ENCODE measurements around the gene ERN1.

ERN1 gene

GRCh38 chr17:64083093-64083492 lies 46.9 kb downstream of the ERN1 start:
- no peak for DNase-seq

DNA sequence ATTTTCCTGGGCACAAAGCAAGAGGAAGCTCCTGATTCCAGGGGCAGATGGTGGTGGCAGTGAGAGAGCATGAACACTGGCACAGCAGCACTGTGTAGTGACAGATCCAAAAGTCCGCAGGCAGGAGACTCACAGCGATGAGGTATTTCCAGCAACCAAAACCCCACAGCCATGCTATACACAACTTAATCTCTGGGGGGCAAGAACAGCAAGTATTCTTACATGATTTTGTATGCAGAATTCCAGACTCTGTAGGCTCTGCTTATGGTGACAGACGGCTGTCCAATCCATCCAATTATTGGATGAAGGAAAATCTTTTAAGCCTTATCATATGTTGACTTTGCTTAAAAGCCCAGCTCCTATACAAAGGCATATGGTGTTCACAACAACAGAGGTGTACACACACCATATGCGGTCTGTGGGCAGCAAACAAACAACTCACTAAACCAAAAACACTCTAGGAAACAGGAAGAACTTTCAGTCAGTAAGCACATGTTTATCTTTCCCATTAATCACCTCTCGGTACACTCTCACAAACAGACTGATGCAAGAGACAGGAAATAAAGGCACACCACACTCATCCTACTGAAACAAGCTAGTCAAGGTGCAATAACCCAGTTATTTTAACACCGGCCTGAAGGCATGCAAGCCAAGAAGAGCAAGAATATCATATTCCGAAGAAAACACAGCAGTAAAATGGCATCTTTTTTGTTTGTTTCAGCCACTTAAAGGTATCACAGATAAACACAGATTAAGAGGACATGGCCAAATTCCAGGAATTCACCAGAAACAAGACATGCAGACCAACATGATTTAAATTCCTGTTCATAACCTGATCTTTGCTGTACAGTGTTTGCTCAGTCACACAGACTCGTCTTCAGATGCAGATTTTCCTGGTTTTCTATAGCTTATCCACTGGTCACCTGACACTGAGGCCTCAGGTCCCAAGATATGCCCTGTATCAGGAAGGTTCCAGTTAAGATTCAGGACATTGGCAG lies 47.8 kb downstream of the ERN1 start:
- DNase-seq, result peak; percentile 20 to 24

DNA sequence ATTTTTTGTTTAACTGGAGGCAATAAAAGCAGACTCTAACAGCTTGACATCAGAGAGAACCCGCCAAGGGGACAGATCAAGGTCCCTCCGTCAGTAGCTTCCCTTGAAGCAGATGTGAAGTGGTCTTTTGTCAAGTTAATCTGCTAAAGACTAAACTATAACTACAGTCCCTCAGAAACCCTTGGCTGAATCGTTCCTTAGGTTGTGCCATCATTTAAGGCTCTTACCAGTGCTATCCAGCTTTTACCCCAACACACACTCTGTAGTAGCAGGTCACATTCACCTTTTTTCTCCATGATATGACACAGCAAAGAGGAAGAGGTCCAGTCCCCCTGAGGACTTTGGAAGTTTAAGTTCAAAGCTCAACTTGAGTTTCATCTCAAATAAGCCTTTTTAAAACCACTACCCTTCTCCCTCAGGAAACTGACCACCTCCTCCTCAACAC lies 49.7 kb downstream of the ERN1 start:
- no peak for DNase-seq

GRCh38 chr17:64077379-64077778 lies 52.6 kb downstream of the ERN1 start:
- DNase-seq, result no peak

DNA sequence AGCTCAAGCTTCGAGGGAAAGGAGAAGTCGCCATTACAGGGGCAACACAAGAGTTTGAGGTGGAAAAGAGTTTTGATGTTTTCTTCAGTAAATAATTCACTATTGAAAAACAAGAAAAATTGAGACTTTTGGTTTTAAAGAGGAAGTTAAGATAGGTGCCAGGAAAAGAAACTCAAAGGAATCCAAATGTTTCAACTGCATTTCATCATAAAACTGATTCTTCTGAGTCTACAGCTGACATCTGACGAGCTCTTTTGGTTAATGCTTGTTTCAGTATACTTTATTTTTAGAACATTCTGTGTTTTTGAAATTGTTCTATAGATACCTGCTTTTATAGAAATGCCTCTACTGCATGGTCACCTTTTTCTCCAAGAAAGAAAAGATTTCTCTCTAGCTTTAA lies 54.0 kb downstream of the ERN1 start:
- DNase-seq, result peak; percentile 31 to 57

DNA sequence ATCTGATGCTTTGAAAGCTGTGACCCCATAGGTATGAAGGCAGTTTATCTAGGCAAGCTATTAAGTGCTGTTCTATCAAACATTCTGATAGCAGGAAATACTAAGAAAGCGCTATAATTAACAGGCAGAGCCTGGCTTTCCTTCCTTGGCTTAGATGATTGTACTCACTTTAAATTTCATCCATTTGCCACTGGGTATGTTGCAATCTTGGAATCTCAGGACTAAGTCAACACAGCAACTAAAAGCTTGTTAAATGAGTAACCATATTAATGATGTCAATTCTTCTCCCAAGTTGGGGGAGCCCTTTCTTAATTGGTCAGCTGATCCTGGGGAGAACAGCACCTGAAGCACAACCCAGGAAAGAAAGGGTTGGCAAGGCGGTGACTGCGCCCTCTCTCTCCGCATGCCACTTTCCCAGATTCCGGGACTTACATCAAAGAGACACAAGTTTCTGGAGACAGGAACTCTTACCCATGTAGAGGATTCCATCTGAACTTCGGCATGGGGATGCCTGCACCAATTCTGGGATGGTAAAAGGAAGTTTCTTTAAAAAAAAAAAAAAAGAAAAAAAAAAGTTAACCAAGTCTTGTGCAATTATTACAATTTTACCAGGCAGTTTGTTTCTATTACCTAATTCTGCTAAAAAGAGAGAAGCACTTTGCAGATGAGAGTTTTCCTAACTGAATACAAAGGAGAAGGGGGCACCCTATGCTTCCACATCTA lies 55.1 kb downstream of the ERN1 start:
- peak; percentile 89 to 92 for DNase-seq

- peak; percentile 66 to 75 for DNase-seq
Observed at GRCh38 chr17:64073771-64074703, 55.9 kb downstream of the ERN1 start.

DNA sequence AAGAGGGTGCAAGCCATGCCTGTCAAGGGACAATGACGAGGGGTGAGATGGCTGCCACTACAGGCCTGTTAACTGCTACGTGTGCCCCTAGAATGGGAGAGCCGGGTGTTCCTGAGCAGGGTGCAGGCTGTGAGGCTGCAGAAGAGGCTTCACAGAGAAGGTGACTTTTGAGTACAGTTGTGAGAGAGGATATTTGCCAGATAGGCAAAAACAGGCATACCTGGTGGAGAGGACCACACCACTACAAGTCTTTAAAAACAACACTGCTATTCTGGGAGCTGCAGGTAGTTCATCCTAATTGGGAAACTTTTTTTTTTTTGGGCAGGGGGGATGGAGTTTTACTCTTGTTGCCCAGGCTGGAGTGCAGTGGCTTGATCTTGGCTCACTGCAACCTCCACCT lies 58.8 kb downstream of the ERN1 start:
- DNase-seq, result no peak

DNA sequence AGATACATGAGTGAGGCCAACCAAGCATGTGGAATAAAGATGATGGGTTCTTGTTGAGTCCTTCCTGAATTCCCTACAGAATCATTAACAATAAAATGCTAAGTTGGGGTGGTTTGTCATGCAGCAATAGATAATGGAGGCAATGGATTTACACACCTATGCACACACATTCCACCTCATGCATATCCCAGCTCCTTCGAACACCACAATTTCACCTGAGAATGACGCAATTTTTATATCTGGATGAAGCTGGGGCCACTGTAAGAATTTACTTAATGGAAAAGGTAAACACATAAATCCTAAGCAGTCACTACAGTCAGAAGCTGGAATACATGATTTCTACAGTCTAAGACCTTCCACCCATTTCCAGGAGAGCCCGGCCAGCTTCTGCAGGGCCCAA lies 59.7 kb downstream of the ERN1 start:
- DNase-seq, result no peak

DNA sequence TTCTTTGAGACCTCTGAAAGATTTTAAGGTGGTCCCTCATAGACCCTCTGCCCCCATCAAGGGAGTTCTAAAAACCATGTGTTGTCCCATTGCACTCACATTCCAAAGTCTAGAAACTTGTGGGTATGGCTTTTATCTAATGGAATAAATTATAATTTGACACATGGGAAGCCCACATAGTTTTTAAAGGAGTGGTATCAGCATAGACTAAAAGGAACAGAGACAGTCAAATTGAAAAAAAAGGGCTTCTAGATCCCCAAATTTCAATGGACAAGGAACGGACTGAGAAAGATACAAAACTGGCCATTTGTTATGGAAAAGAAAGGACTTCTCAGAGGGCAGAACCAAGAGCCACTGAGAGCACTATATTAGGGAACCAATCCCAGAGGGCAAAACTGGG lies 60.8 kb downstream of the ERN1 start:
- no peak for DNase-seq

- no peak for DNase-seq
Observed at GRCh38 chr17:64067657-64068056, 62.3 kb downstream of the ERN1 start.

GRCh38 chr17:64066716-64067115 lies 63.2 kb downstream of the ERN1 start:
- DNase-seq, result no peak

DNA sequence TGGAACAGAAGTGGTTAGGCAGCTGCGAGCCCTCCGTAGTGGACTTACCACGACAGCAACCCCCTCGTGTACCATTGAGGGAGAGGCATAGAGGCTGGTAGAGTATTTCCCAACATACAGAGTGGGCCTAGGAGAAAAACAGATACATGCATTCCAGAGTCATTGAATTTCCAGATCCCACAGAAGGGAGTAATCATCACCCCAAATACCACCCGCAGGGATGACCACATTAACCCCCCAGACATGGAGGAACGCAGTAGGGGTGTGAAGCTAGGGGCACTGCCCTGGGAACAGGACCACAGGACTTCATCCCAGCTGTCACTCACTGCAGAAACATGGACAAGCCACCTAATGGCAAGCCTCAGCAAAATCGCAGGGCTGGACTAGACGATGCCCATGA lies 64.8 kb downstream of the ERN1 start:
- DNase-seq, result no peak

DNA sequence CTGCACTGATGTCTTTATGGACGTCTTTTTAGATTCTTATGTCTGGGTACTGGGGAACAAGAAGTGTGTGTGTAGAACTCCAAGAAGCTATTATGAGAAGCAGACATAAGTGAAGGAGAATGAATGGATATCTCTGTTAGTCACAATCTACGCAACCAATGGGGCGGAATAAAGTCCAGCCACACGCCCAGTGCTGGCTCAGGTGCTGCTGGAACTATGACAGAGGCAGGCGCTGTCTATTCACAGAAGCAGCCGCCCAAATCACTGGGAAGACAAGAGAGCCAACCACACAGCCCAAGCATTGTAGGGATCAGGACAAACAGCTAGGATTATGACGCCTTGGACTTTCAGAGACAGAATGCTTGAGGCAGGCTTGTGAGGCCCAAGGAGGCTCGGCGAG lies 65.6 kb downstream of the ERN1 start:
- no peak for DNase-seq

DNA sequence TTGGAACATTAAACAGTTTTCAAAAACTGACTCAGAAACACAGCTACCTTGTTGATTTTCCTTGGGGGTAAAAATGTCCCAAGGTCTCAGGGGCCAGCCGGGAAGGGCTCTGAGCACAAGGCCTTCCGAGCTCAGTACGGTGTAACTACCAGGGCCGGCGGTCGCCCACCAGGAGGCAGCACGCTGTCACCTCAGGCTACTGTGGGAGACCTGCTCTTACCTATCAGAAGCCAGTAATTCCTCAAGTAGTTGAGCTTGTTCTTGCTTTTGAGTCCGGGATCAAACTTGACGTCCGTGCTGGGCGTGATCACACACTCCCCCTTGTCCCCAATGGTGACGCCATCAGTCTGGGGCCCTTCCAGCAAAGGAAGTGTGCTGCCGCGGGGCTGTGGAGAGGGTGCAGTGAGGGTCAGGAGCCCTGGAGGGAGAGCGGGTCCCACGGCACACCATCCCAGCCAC lies 66.1 kb downstream of the ERN1 start:
- peak; percentile 29 to 45 for DNase-seq

GRCh38 chr17:64063088-64063487 lies 66.9 kb downstream of the ERN1 start:
- DNase-seq, result no peak

GRCh38 chr17:64061178-64061898 lies 68.6 kb downstream of the ERN1 start:
- DNase-seq, result no peak

- DNase-seq, result no peak
Observed at GRCh38 chr17:64060331-64060730, 69.6 kb downstream of the ERN1 start.

DNA sequence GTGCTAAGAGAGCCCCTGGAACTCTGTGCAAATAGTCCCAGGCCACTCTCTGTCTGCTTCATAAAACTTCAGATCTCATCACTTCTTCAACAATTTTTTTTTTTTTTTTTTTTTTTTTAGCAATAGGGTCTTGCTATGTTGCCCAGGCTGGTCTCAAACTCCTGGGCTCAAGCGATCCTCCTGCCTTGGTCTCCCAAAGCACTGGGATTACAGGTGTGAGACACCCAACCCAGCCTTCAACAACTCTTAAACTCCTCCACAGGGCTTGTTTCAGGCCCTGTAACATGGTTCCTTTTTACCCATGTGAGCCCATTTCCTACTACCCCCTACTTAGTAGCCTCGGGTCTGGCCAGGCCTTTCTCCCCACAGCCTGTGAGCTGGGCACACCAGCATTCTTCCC lies 70.2 kb downstream of the ERN1 start:
- DNase-seq, result no peak

DNA sequence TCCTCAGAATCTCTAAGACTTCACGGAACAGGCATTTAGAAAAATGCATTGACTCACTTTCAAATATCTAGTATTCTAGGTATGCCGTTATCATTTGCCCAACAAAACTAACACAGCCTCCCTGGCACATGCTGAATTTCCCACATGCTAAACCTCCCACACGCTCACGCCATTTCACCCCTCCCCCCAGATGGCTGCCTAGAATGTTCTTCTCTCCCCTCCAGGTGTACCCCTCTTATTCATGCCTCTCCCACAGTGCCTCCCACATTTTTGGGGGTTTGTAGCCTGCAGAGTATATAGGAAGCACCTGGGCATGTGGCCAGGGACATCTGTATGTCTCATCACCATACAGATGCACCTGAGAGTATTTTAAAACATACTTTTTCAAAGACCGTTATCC lies 71.3 kb downstream of the ERN1 start:
- no peak for DNase-seq

- DNase-seq, result no peak
Observed at GRCh38 chr17:64057701-64058263, 72.2 kb downstream of the ERN1 start.

Measured in AML-193 (cell line).